ENCODE results near the gene KCNC1. TPM values are rescaled to one million over a fixed set of nuclear protein-coding genes. Genes with fewer than 3 reads are reported as not detected.

KCNC1 gene
- total and polyA plus RNA-seq, 9 of the 15 experiments (the other 6 are each of a cell fraction or from before 2014, with no cell fraction given) = 0.05 to 0.08 TPM; not detected in 7

DNA sequence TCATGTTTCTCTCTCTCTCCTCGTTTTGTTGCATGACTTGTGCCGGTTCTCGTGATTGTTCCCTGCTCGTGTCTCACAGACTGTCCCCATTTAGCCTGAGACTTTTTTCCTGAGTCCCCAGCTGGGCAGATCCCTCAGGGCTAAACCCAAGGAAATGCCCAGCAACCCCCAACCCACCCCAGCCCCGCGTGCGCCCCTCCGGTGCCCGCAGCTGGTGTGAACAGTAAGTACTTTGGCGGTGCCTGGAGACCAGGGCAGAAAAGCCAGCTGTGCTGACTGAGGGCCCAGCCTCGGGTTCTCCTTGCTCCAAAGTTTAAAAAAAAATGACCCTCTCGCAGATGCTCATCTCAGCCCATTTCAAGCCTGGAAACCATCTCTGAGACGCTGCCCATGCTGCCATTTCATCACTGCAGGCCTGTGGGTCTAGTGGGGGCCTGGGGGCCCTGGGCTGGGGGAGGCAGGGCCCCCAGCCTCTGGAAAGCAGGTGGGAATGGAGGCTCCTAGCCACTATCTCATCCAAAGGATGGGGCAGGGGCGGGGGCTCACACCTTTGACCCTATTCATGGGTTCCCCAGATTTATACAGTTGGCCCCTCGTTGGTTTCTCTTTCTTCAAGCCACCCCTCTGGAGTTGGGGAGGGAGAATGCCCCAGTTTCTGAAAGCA lies 41.8 kb downstream of the KCNC1 start:
- in situ Hi-C loops (cut with MboI) = no loop called here
- Histone ChIP-seq H3K9me3 (replicated peaks; ENCODE audit: control insufficient read depth, insufficient read depth, low read depth, low read length) (no peaks in the 10 kb centered on the region), H3K4me1 (replicated peaks in 1 of 2; ENCODE audit: control insufficient read depth in 2 of 2, insufficient read depth in 2 of 2, low read length in 2 of 2) (peaks cover 0 to 8% of the 10 kb centered on the region in 2 experiments; a peak in 1 of 5 replicates), H3K9ac (ENCODE audit: insufficient read depth in 1 of 2, low read depth in 2 of 2, low read length in 2 of 2) (no peak overlapping the region), H3K9me1 (ENCODE audit: control insufficient read depth, insufficient read depth, low read length) (no peaks in the 10 kb centered on the region), H3K4me2 (ENCODE audit: insufficient read depth, low read length) (no peak overlapping the region), H3K27me3 (ENCODE audit: control insufficient read depth in 2 of 2, insufficient read depth in 2 of 2, low read length in 2 of 2) (peaks cover 36 to 80% of the 10 kb centered on the region in 2 experiments; a peak in 4 of 5 replicates), H2AFZ (ENCODE audit: low read depth, low read length) (no peak overlapping the region), H3K79me2 (ENCODE audit: control insufficient read depth, insufficient read depth, low read length) (no peaks in the 10 kb centered on the region), H4K20me1 (replicated peaks; ENCODE audit: control insufficient read depth, insufficient read depth, low read length) (peaks cover 10% of the 10 kb centered on the region; the same call in 1 of the 2 replicates), H3K4me3 (no peak overlapping the region), H3K27ac (ENCODE audit: extremely low read depth, low read depth, low read length) (no peak overlapping the region), H3K36me3 (ENCODE audit: control insufficient read depth, insufficient read depth, low read length) (no peaks in the 10 kb centered on the region)
- CTCF ChIA-PET (ENCODE audit: low intra/inter-chr PET ratio) = no interaction called here
- FAIRE-seq (no peak), ATAC-seq (no peak), DNase-seq (ENCODE audit: extremely low read depth in 1 of 4, low spot score in 3 of 4) (no peak)
- TF ChIP-seq OTX1 (CRISPR knock-in tag; IDR thresholded peaks at IDR 0.05) = no peak
- TF ChIP-seq, protein P1, sequence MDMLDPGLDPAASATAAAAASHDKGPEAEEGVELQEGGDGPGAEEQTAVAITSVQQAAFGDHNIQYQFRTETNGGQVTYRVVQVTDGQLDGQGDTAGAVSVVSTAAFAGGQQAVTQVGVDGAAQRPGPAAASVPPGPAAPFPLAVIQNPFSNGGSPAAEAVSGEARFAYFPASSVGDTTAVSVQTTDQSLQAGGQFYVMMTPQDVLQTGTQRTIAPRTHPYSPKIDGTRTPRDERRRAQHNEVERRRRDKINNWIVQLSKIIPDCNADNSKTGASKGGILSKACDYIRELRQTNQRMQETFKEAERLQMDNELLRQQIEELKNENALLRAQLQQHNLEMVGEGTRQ (CRISPR knock-in tag; IDR thresholded peaks at IDR 0.05) = no peak
- no peak for TF ChIP-seq RBM17 (IDR thresholded peaks at IDR 0.05; ENCODE audit: borderline replicate concordance, low read depth, low read length)
- TF ChIP-seq CC2D1A (IDR thresholded peaks at IDR 0.05) = no peak
- TF ChIP-seq, protein P2, sequence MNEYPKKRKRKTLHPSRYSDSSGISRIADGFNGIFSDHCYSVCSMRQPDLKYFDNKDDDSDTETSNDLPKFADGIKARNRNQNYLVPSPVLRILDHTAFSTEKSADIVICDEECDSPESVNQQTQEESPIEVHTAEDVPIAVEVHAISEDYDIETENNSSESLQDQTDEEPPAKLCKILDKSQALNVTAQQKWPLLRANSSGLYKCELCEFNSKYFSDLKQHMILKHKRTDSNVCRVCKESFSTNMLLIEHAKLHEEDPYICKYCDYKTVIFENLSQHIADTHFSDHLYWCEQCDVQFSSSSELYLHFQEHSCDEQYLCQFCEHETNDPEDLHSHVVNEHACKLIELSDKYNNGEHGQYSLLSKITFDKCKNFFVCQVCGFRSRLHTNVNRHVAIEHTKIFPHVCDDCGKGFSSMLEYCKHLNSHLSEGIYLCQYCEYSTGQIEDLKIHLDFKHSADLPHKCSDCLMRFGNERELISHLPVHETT (CRISPR knock-in tag; conservative IDR thresholded peaks at IDR 0.05 in 1 of 2, IDR thresholded peaks at IDR 0.05 in 1 of 2) = no peak
- TF ChIP-seq ADNP (tag; IDR thresholded peaks at IDR 0.05) = no peak
- TF ChIP-seq STAG1 (CRISPR knock-in tag; IDR thresholded peaks at IDR 0.05; ENCODE audit: borderline replicate concordance) = no peak
- TF ChIP-seq ZNF57 (CRISPR knock-in tag; IDR thresholded peaks at IDR 0.05) = no peak
- TF ChIP-seq ZNF282 (CRISPR knock-in tag; IDR thresholded peaks at IDR 0.05) = no peak
- 0% methylated on average over 12 of the region's 15 CpGs for WGBS (ENCODE audit: insufficient coverage, low coverage, missing lambda C conversion rate)
- no TSS peak for BruUV-seq (replicated peaks)
- intact Hi-C loops (cut with micrococcal nuclease) = no loop called here
- POLR2A ChIA-PET = no interaction called here

Data from K562 (cell line).